ENCODE measurements around the gene TOMT. TPM values are rescaled to one million over a fixed set of nuclear protein-coding genes. Genes with fewer than 3 reads are reported as not detected.

Gene TOMT
- polyA plus RNA-seq, 1 donor from 2014 or later: not detected

- H3K4me3 Mint-ChIP-seq: peak within 1 kb of the TSS; percentile 75 to 98 (median 92)
- H3K27ac Mint-ChIP-seq: peak within 1 kb of the TSS; percentile 95 to 98 (median 97)
- H3K27me3 Mint-ChIP-seq: no peaks in the 10 kb centered on the region
- peaks cover 8% of the 10 kb centered on the region for H3K36me3 Mint-ChIP-seq
- H3K4me1 Mint-ChIP-seq: peaks cover 33 to 37% (median 35%) of the 10 kb centered on the region in 3 donors
- peaks cover 0 to 2% (median 0%) of the 10 kb centered on the region in 3 donors for H3K9me3 Mint-ChIP-seq
These were observed 2.6 kb upstream of the TOMT start, which contains the start of gene LAMTOR1 for GRCh38 chr11:72102946-72103753. LAMTOR1 (minus strand) TSS chr11:72103297; CDS start chr11:72103224, 73 bp downstream.

GRCh38 chr11:72103754-72104167, 2.0 kb upstream of the TOMT start:
- peaks cover 0 to 2% (median 0%) of the 10 kb centered on the region in 3 donors for H3K9me3 Mint-ChIP-seq
- H3K27me3 Mint-ChIP-seq: no peaks in the 10 kb centered on the region
- peaks cover 8% of the 10 kb centered on the region for H3K36me3 Mint-ChIP-seq
- H3K4me3 Mint-ChIP-seq: peak overlapping the region; percentile 75 to 98 (median 92)
- H3K27ac Mint-ChIP-seq: peak overlapping the region; percentile 95 to 98 (median 97)
- H3K4me1 Mint-ChIP-seq: peaks cover 33 to 37% (median 35%) of the 10 kb centered on the region in 3 donors

DNA sequence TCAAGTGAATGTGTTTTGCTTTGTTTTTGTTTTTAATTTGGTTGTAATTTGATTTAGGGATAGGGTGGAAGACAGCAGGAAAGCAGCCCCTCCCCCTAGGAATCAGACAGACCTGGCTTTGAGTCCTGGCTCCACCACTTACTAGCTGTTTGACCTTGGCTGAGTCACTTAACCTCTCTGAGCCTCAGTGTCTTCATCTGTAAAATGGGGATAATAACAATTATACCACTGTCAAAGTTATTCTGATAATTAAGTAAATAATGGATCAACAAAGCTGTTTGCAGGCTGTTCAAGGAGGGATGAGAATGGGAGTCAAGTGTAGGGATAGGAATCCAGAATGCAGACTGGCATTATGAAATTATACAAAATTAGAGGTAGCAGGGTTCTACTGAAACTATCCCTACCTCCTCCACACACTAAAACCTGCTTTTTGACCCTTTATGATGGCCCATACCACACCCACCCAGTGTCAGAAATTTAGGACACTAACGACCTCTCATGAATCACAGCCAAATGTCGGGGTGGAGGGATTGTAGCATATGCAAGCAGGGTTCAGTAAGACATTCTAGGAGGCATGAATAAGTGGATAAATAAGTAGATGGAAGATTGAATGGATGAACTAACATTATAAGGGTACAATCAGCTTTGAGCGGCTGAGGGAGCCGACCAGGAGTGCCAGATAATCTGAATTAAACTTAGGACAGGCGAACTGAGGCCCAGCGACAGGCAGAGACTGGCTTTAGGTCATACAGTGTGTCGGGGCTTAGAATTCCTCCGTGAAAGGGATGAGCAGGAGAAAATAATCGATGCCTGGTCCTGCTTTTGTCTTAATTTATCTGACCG, 5.8 kb downstream of the TOMT start:
- Mint-ChIP-seq H3K4me3 (peak overlapping the region; percentile 95 to 98 (median 98)), H3K36me3 (peaks cover 3% of the 10 kb centered on the region), H3K27me3 (no peaks in the 10 kb centered on the region)

DNA sequence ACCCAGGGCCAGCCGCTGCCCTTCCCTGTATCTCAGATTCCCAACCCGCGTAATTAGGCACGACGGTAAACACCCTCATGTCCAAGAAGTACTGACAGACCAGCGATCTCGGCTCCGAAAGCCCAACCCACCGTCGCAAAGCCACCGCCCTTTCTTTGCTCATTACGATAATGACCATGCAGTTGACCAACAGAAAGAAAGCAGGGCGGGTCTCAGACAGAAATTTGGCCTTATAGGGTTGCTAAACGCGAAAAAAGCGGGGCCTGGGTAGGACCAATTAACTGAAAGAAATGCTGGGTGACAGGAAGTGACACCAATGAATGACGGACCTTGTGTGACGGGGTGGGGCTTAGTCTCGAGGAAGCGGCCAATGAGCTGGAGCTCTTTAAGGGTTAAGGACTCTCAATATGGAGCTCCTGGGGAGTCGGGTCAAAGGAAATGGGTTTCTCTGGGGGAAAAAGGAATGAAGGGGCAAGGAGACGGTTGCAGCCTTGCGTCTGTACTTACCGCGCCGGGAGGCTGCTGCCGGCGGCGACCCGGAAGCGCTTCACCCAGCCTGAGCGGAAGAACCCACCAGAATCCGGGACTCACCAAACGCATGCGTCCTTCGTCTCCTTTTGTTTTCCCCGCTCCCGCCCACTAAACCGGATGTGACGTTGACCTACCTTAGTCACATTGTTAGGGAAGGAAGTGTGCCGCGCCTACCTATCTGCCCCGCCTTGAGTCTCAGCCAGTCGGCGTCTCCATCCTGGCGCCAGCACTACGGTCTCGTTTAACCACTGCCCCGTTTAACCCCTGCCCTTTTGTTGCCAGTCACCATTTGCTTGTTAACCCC, 6.6 kb downstream of the TOMT start, which contains the start of gene ANAPC15:
ANAPC15 (minus strand) TSS at position 553 of the 835 bp plus-strand sequence. CDS start 1,419 bp downstream, outside the sequence.
- Mint-ChIP-seq H3K4me3 (peak within 1 kb of the TSS; percentile 95 to 98 (median 98)), H3K27me3 (no peaks in the 10 kb centered on the region), H3K9me3 (no peaks in the 10 kb centered on the region), H3K36me3 (peaks cover 3% of the 10 kb centered on the region), H3K27ac (peak within 1 kb of the TSS; percentile 96 to 99 (median 97)), H3K4me1 (peaks cover 15 to 18% (median 15%) of the 10 kb centered on the region in 3 donors)

More for the DNA sequence above, 5.8 kb downstream of the TOMT start:
- Mint-ChIP-seq H3K27ac (peak overlapping the region; percentile 96 to 99 (median 97)), H3K9me3 (no peaks in the 10 kb centered on the region), H3K4me1 (peaks cover 15 to 19% (median 18%) of the 10 kb centered on the region in 3 donors)

- Mint-ChIP-seq H3K27ac (peak overlapping the region; percentile 96 to 99 (median 97)), H3K36me3 (peaks cover 3% of the 10 kb centered on the region), H3K27me3 (no peaks in the 10 kb centered on the region), H3K4me3 (peak overlapping the region; percentile 95 to 98 (median 98)), H3K4me1 (peaks cover 15 to 18% (median 15%) of the 10 kb centered on the region in 3 donors), H3K9me3 (no peaks in the 10 kb centered on the region)
These were observed 7.5 kb downstream of the TOMT start for GRCh38 chr11:72112978-72113808.

DNA sequence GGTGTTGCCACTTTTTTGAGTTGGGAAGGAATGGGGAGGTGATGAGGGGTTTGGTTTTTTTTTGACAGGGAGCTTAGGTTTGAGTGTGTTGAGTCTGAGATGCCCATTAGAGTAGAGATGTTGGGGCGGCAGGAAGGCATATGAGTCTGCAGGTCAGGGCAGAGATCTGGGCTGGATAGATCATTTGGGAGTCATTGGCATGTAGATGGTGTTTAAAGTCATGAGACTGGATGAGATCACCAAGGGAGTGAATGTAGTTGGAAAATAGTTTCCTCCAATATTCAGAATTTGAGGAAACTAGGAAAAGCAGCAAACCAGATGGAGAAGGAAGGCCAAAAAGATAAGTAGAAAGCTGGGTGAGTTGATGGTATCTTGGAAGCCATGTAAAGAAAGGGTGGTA, 8.8 kb downstream of the TOMT start:
- Mint-ChIP-seq H3K27me3 (peaks cover 3% of the 10 kb centered on the region), H3K4me1 (peaks cover 15 to 18% (median 15%) of the 10 kb centered on the region in 3 donors), H3K27ac (no peak overlapping the region), H3K9me3 (no peaks in the 10 kb centered on the region), H3K36me3 (peaks cover 3% of the 10 kb centered on the region), H3K4me3 (no peak overlapping the region)

GRCh38 chr11:72116019-72116755, 10.5 kb downstream of the TOMT start:
- Mint-ChIP-seq H3K4me1 (peaks cover 13 to 15% (median 15%) of the 10 kb centered on the region in 3 donors), H3K36me3 (no peaks in the 10 kb centered on the region), H3K27ac (no peak overlapping the region), H3K9me3 (peaks cover 0 to 1% (median 0%) of the 10 kb centered on the region in 3 donors), H3K27me3 (peaks cover 6% of the 10 kb centered on the region), H3K4me3 (no peak overlapping the region)

- peaks cover 0 to 1% (median 0%) of the 10 kb centered on the region in 3 donors for H3K9me3 Mint-ChIP-seq
- H3K27ac Mint-ChIP-seq: peak overlapping the region in 1 of 3 donors; percentile 48
- no peaks in the 10 kb centered on the region for H3K4me1 Mint-ChIP-seq
- H3K36me3 Mint-ChIP-seq: no peaks in the 10 kb centered on the region
- H3K4me3 Mint-ChIP-seq: no peak overlapping the region
- peaks cover 8% of the 10 kb centered on the region for H3K27me3 Mint-ChIP-seq
These were observed 13.5 kb downstream of the TOMT start for GRCh38 chr11:72119198-72119597.

DNA sequence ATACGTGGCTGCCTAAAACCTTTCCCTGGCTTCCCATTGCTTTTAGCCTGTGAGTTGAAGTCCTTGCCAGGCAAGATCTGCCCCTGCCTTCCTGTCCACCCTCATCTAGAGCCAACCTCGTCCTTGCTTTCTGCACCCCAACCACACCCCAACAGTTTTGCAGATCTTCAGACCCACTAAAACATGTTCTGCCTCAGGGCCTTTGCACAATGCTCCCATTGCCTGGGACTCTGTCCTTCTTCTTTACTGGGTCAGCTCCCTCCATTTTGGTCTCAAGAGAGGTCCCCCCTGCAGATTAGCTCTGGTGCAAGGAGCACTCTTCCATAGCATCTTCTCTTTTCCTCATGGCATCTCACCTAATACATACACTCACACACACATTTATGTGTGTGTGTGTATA, 15.2 kb downstream of the TOMT start:
- H3K4me3 Mint-ChIP-seq: no peak overlapping the region
- no peaks in the 10 kb centered on the region for H3K4me1 Mint-ChIP-seq
- H3K27me3 Mint-ChIP-seq: peaks cover 8% of the 10 kb centered on the region
- peaks cover 0 to 5% (median 1%) of the 10 kb centered on the region in 3 donors for H3K9me3 Mint-ChIP-seq
- no peak overlapping the region for H3K27ac Mint-ChIP-seq
- no peaks in the 10 kb centered on the region for H3K36me3 Mint-ChIP-seq

- H3K4me3 Mint-ChIP-seq: no peak overlapping the region
- no peaks in the 10 kb centered on the region for H3K36me3 Mint-ChIP-seq
- no peaks in the 10 kb centered on the region for H3K4me1 Mint-ChIP-seq
- H3K27ac Mint-ChIP-seq: no peak overlapping the region
- H3K27me3 Mint-ChIP-seq: peaks cover 8% of the 10 kb centered on the region
- H3K9me3 Mint-ChIP-seq: peaks cover 1 to 6% (median 5%) of the 10 kb centered on the region in 3 donors
These were observed 16.9 kb downstream of the TOMT start for GRCh38 chr11:72122607-72123006.

DNA sequence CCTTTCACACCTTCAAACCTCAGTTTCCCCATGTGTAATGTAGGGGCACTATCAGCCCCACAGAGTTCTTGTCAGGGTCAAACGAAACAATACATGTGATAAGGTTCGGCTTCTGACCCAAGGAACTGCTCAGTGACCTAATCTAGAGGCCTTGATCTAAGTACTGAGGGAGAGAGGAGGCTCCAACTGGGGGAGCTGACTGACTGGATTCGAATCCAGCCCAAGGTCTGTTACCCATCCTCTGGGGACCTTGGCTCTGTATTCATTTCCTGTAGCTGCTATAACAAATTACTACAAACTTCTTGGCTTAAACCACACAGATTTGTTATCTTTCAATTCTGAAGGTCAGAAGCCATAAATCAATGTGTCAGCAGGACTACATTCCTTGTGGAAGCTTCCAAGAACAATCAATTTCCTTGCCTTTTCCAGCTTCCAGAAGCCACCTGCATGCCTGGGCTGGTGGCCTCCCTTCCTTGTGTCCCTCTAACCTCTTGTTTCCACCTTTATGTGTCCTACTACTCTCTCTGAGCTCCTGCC, 17.5 kb downstream of the TOMT start:
- no peak overlapping the region for H3K4me3 Mint-ChIP-seq
- H3K9me3 Mint-ChIP-seq: peaks cover 1 to 11% (median 7%) of the 10 kb centered on the region in 3 donors
- peaks cover 9% of the 10 kb centered on the region for H3K27me3 Mint-ChIP-seq
- no peaks in the 10 kb centered on the region for H3K36me3 Mint-ChIP-seq
- no peaks in the 10 kb centered on the region for H3K4me1 Mint-ChIP-seq
- peak overlapping the region in 1 of 3 donors; percentile 84 for H3K27ac Mint-ChIP-seq

GRCh38 chr11:72124046-72124445, 18.3 kb downstream of the TOMT start:
- peaks cover 9% of the 10 kb centered on the region for H3K27me3 Mint-ChIP-seq
- H3K4me3 Mint-ChIP-seq: no peak overlapping the region
- no peak overlapping the region for H3K27ac Mint-ChIP-seq
- H3K4me1 Mint-ChIP-seq: no peaks in the 10 kb centered on the region
- peaks cover 3% of the 10 kb centered on the region for H3K36me3 Mint-ChIP-seq
- peaks cover 1 to 20% (median 14%) of the 10 kb centered on the region in 3 donors for H3K9me3 Mint-ChIP-seq

DNA sequence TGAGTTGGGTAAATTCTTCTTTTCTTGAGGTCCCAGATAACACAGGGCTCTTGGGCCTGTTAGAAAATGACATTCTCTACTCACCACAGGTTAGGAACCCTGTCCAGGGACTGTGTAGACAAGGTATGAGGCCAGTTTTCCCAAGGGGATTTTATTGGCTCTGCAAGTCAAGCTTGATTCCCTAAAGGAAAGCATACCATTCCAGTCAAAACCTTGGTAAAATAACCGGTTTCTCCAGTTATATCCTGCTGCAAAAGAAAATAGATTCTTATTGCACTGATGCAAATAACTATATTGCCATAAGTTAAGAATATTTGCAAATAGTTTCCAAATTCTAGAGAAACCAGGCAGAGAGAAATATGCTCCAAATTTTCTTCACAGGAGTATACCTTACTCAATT, 20.2 kb downstream of the TOMT start:
- no peak overlapping the region for H3K4me3 Mint-ChIP-seq
- peaks cover 1 to 24% (median 15%) of the 10 kb centered on the region in 3 donors for H3K9me3 Mint-ChIP-seq
- peaks cover 8% of the 10 kb centered on the region for H3K27me3 Mint-ChIP-seq

More for the DNA sequence above, 20.2 kb downstream of the TOMT start:
- H3K36me3 Mint-ChIP-seq: peaks cover 3% of the 10 kb centered on the region
- H3K4me1 Mint-ChIP-seq: no peaks in the 10 kb centered on the region
- no peak overlapping the region for H3K27ac Mint-ChIP-seq

Measured in IgD-negative memory B cell (primary cell).